C4-2B (cell line): Measurements from ENCODE around the gene SLC24A4.

Experiments
- H3K27ac ChIP-seq: fragments of 450-650 bp; 2 replicates; pipeline ENCODE4 v1.5.1; 2017
- CTCF ChIP-seq: fragments of 450-650 bp; conservative IDR thresholded peaks from 2 replicates; pipeline ENCODE4 v1.5.1; 2017; ENCODE audit warnings: mild to moderate bottlenecking
- ZFX ChIP-seq: fragments of 450-650 bp; IDR thresholded peaks from 2 replicates; pipeline ENCODE4 v1.6.1; 2017

SLC24A4 gene

GRCh38 chr14:92336363-92336762 lies 13.4 kb downstream of the SLC24A4 start:
- TF ChIP-seq ZFX, result no peak
- no peak for TF ChIP-seq CTCF
- H3K27ac ChIP-seq, result no peak overlapping the region

GRCh38 chr14:92339426-92339825 lies 16.5 kb downstream of the SLC24A4 start:
- H3K27ac ChIP-seq, result no peak overlapping the region

GRCh38 chr14:92340071-92340470 lies 17.1 kb downstream of the SLC24A4 start:
- TF ChIP-seq CTCF, result no peak
- TF ChIP-seq ZFX, result no peak
- no peak overlapping the region for H3K27ac ChIP-seq

More at GRCh38 chr14:92339426-92339825, 16.5 kb downstream of the SLC24A4 start:
- TF ChIP-seq CTCF, result no peak
- no peak for TF ChIP-seq ZFX

GRCh38 chr14:92340931-92341330 lies 18.0 kb downstream of the SLC24A4 start:
- no peak for TF ChIP-seq ZFX
- TF ChIP-seq CTCF, result no peak
- no peak overlapping the region for H3K27ac ChIP-seq

- no peak for TF ChIP-seq CTCF
- no peak overlapping the region for H3K27ac ChIP-seq
Measured at GRCh38 chr14:92341791-92342190, 18.8 kb downstream of the SLC24A4 start.

- TF ChIP-seq CTCF (no peak), ZFX (no peak)
- H3K27ac ChIP-seq, result peak overlapping the region; percentile 10; the same call in 1 of the 2 replicates
Measured at GRCh38 chr14:92348154-92348553, 25.2 kb downstream of the SLC24A4 start.

- no peak overlapping the region for H3K27ac ChIP-seq
- TF ChIP-seq CTCF (no peak), ZFX (no peak)
Measured at GRCh38 chr14:92351750-92352149, 28.8 kb downstream of the SLC24A4 start.
